ENCODE data around the gene XBP1.

The XBP1 gene

GRCh38 chr22:28817919-28818859 lies 17.8 kb upstream of the XBP1 start:
- no peaks in the 10 kb centered on the region for H3K36me3 ChIP-seq (ENCODE audit: insufficient read depth, low read length)
- no peaks in the 10 kb centered on the region for H4K20me1 ChIP-seq (ENCODE audit: insufficient read depth, low read length)
- no peak overlapping the region for H3K4me3 ChIP-seq (ENCODE audit: low read depth, low read length, poor library complexity, severe bottlenecking)
- H3K27ac ChIP-seq (ENCODE audit: low read depth, low read length, poor library complexity, severe bottlenecking): no peak overlapping the region
- no peaks in the 10 kb centered on the region for H3K9me3 ChIP-seq (ENCODE audit: low read length)
- no peak overlapping the region for H3K9ac ChIP-seq (ENCODE audit: low read length)
- no peaks in the 10 kb centered on the region for H3K79me2 ChIP-seq (ENCODE audit: insufficient read depth, low read length)
- H3K9me2 ChIP-seq (ENCODE audit: low read depth, low read length): no peaks in the 10 kb centered on the region
- TF ChIP-seq, protein P1, sequence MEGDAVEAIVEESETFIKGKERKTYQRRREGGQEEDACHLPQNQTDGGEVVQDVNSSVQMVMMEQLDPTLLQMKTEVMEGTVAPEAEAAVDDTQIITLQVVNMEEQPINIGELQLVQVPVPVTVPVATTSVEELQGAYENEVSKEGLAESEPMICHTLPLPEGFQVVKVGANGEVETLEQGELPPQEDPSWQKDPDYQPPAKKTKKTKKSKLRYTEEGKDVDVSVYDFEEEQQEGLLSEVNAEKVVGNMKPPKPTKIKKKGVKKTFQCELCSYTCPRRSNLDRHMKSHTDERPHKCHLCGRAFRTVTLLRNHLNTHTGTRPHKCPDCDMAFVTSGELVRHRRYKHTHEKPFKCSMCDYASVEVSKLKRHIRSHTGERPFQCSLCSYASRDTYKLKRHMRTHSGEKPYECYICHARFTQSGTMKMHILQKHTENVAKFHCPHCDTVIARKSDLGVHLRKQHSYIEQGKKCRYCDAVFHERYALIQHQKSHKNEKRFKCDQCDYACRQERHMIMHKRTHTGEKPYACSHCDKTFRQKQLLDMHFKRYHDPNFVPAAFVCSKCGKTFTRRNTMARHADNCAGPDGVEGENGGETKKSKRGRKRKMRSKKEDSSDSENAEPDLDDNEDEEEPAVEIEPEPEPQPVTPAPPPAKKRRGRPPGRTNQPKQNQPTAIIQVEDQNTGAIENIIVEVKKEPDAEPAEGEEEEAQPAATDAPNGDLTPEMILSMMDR (IDR thresholded peaks at IDR 0.05; ENCODE audit: low read length): no peak
- TF ChIP-seq EZH2 (IDR thresholded peaks at IDR 0.05; ENCODE audit: borderline replicate concordance, low read length): no peak
- H3K4me2 ChIP-seq (ENCODE audit: low read length): no peak overlapping the region
- H3K27me3 ChIP-seq (ENCODE audit: insufficient read depth, low read length): no peaks in the 10 kb centered on the region; the same call in 1 of the 2 replicates
- peaks cover 7% of the 10 kb centered on the region for H3K4me1 ChIP-seq (ENCODE audit: insufficient read depth, low read length, severe bottlenecking)
- no peaks in the 10 kb centered on the region for H3F3A ChIP-seq (ENCODE audit: insufficient read depth, low read length)
- no peak overlapping the region for H2AFZ ChIP-seq (ENCODE audit: low read length)

GRCh38 chr22:28817064-28817463 lies 16.7 kb upstream of the XBP1 start:
- H3F3A ChIP-seq (ENCODE audit: insufficient read depth, low read length): no peaks in the 10 kb centered on the region
- no peaks in the 10 kb centered on the region for H3K9me2 ChIP-seq (ENCODE audit: low read depth, low read length)
- no peaks in the 10 kb centered on the region for H4K20me1 ChIP-seq (ENCODE audit: insufficient read depth, low read length)
- no peaks in the 10 kb centered on the region for H3K4me1 ChIP-seq (ENCODE audit: insufficient read depth, low read length, severe bottlenecking)
- no peak overlapping the region for H3K27ac ChIP-seq (ENCODE audit: low read depth, low read length, poor library complexity, severe bottlenecking)
- H3K36me3 ChIP-seq (ENCODE audit: insufficient read depth, low read length): no peaks in the 10 kb centered on the region
- H3K79me2 ChIP-seq (ENCODE audit: insufficient read depth, low read length): no peaks in the 10 kb centered on the region
- no peak overlapping the region for H3K9ac ChIP-seq (ENCODE audit: low read length)
- TF ChIP-seq, protein P1 (IDR thresholded peaks at IDR 0.05; ENCODE audit: low read length): no peak
- H3K9me3 ChIP-seq (ENCODE audit: low read length): no peaks in the 10 kb centered on the region
- no peak overlapping the region for H3K4me2 ChIP-seq (ENCODE audit: low read length)
- H3K27me3 ChIP-seq (ENCODE audit: insufficient read depth, low read length): no peaks in the 10 kb centered on the region; the same call in 1 of the 2 replicates
- no peak overlapping the region for H2AFZ ChIP-seq (ENCODE audit: low read length)
- no peak overlapping the region for H3K4me3 ChIP-seq (ENCODE audit: low read depth, low read length, poor library complexity, severe bottlenecking)

GRCh38 chr22:28815729-28816128 lies 15.4 kb upstream of the XBP1 start:
- Histone ChIP-seq H3K9ac (ENCODE audit: low read length) (no peak overlapping the region), H3K4me2 (ENCODE audit: low read length) (no peak overlapping the region)

More at GRCh38 chr22:28815729-28816128, 15.4 kb upstream of the XBP1 start:
- Histone ChIP-seq H3F3A (ENCODE audit: insufficient read depth, low read length) (no peaks in the 10 kb centered on the region), H3K27me3 (ENCODE audit: insufficient read depth, low read length) (peaks cover 4% of the 10 kb centered on the region; the same call in 1 of the 2 replicates), H3K4me1 (ENCODE audit: insufficient read depth, low read length, severe bottlenecking) (no peaks in the 10 kb centered on the region), H3K79me2 (ENCODE audit: insufficient read depth, low read length) (no peaks in the 10 kb centered on the region), H3K27ac (ENCODE audit: low read depth, low read length, poor library complexity, severe bottlenecking) (no peak overlapping the region), H3K9me3 (ENCODE audit: low read length) (no peaks in the 10 kb centered on the region), H3K4me3 (ENCODE audit: low read depth, low read length, poor library complexity, severe bottlenecking) (no peak overlapping the region), H2AFZ (ENCODE audit: low read length) (no peak overlapping the region), H3K36me3 (ENCODE audit: insufficient read depth, low read length) (no peaks in the 10 kb centered on the region), H3K9me2 (ENCODE audit: low read depth, low read length) (no peaks in the 10 kb centered on the region), H4K20me1 (ENCODE audit: insufficient read depth, low read length) (no peaks in the 10 kb centered on the region)
- TF ChIP-seq EZH2 (IDR thresholded peaks at IDR 0.05; ENCODE audit: borderline replicate concordance, low read length): no peak
- TF ChIP-seq, protein P1 (IDR thresholded peaks at IDR 0.05; ENCODE audit: low read length): no peak

Data from OCI-LY1 (cell line).